ENCODE results near the gene CFAP126. TPM values are rescaled to one million over a fixed set of nuclear protein-coding genes. Genes with fewer than 3 reads are reported as not detected.

Gene CFAP126
- total RNA-seq, 1 experiment from 2014 or later: not detected

Other genes with a start within 250 kb of the CFAP126 start
- gene PFDN2, start 249.8 kb downstream of the CFAP126 start, total RNA-seq (2014; rRNA removed): 58.6 and 87.5 TPM in 2 replicates
- 25.6 and 28.4 TPM in 2 replicates for gene NIT1, start 249.8 kb downstream of the CFAP126 start, total RNA-seq (2014; rRNA removed)
- gene DEDD, start 235.2 kb downstream of the CFAP126 start, total RNA-seq (2014; rRNA removed): 27.7 and 29.6 TPM in 2 replicates
- gene UFC1, start 213.9 kb downstream of the CFAP126 start, total RNA-seq (2014; rRNA removed): 50.0 and 90.6 TPM in 2 replicates
- 9.1 and 15.3 TPM in 2 replicates for gene USP21, start 208.4 kb downstream of the CFAP126 start, total RNA-seq (2014; rRNA removed)
- gene PPOX, start 201.4 kb downstream of the CFAP126 start, total RNA-seq (2014; rRNA removed): 15.3 and 17.8 TPM in 2 replicates
- 40.4 and 42.6 TPM in 2 replicates for gene B4GALT3, start 190.4 kb downstream of the CFAP126 start, total RNA-seq (2014; rRNA removed)
- gene ADAMTS4, start 168.8 kb downstream of the CFAP126 start, total RNA-seq (2014; rRNA removed): 5.0 and 5.4 TPM in 2 replicates
- 115 and 133 TPM in 2 replicates for gene NDUFS2, start 165.5 kb downstream of the CFAP126 start, total RNA-seq (2014; rRNA removed)
- gene FCER1G, start 152.6 kb downstream of the CFAP126 start, total RNA-seq (2014; rRNA removed): 0.86 and 1.2 TPM in 2 replicates
- gene APOA2, start 144.2 kb downstream of the CFAP126 start, total RNA-seq (2014; rRNA removed): not detected in 2 replicates
- gene TOMM40L, start 141.8 kb downstream of the CFAP126 start, total RNA-seq (2014; rRNA removed): 9.8 and 12.6 TPM in 2 replicates
- gene NR1I3, start 129.7 kb downstream of the CFAP126 start, total RNA-seq (2014; rRNA removed): not detected in 2 replicates
- gene PCP4L1, start 109.1 kb downstream of the CFAP126 start, total RNA-seq (2014; rRNA removed): 0.17 TPM in 1 of 2 replicates, not detected in the other
- 10.7 TPM in 2 replicates for gene MPZ, start 57.9 kb downstream of the CFAP126 start, total RNA-seq (2014; rRNA removed)
- 32.8 and 34.1 TPM in 2 replicates for gene SDHC, start 53.5 kb downstream of the CFAP126 start, total RNA-seq (2014; rRNA removed)
- 0.45 TPM in 1 of 2 replicates, not detected in the other for gene FCGR2A, start 137.6 kb upstream of the CFAP126 start, total RNA-seq (2014; rRNA removed)
- gene HSPA6, start 156.7 kb upstream of the CFAP126 start, total RNA-seq (2014; rRNA removed): 0.11 TPM in 1 of 2 replicates, not detected in the other
- not detected in 2 replicates for gene FCGR3A, start 181.9 kb upstream of the CFAP126 start, total RNA-seq (2014; rRNA removed)